Dedifferentiated amniotic fluid mesenchymal stem cell (primary cell): Measurements from ENCODE around the gene LUZP1.

Source experiments
- DNase-seq: peaks from one replicate; pipeline ENCODE4 v3.0.0-alpha.2; 2016; ENCODE audit errors: extremely low spot score

LUZP1 gene

GRCh38 chr1:23116921-23117699 lies 51.5 kb downstream of the LUZP1 start:
- no peak for DNase-seq

GRCh38 chr1:23116216-23116836 lies 52.3 kb downstream of the LUZP1 start:
- DNase-seq: no peak

GRCh38 chr1:23114424-23115079 lies 54.1 kb downstream of the LUZP1 start:
- DNase-seq: peak; percentile 19

DNA sequence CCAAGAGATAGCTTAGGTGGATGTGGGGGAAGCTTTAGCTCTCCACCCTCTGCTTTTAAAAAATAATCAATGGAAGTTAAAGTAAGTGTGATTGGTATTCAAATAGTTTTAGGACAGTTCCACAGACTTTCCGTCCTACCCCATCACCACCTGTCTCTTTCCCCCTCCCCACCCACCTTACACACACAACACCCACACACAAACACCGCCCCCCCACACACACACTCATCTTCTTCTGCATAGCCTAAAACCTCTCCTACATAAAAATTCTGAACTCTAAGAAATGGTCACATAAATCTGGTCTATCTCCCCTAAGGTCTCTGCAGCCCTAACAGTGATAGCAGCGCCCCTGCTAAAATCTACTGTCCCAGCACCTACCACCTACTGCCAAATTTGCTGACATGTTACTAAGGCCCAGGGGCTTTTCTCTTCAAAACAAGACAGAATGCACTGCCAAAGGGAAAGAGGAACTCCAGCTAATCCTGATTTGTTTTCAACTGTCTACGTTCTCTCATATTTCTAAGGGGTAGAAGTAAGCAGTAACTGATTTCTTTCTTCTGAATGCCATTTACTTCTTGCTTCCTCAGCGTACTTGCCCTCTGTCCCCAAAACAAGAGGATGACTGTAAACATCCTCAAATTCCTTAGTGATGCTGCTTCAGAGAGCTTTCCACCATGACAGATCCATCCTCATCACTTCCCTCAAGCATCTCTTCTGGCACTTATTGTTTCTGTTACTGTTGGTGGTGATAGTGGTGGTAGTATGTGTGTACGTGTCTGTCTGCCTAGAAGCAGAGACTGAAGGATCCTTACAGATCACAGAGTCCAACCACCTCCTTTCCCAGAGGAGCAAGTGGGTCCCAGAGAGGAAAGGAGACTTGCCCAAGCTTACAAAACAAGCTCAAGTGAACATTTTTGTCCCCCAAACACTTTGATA lies 56.8 kb downstream of the LUZP1 start:
- no peak for DNase-seq

DNA sequence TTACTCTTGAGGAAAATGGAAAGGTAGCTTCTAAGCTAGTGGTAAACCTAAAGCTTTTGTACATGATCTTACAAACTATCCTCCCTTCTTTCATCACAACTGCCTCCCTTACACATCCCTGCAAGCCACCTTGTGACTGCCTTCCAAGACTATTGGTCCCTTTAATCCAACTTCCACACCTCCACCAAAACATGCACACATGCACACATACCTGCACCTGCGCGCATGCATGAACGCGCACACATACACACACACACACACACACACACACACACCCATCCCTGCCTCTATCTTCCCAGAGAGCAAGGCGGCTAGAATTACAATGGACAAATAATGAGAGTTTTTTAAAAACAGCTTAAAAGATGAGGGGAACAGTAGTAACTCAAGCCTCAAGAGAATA lies 58.3 kb downstream of the LUZP1 start:
- no peak for DNase-seq

- DNase-seq: no peak
Measured at GRCh38 chr1:23108918-23109533, 59.6 kb downstream of the LUZP1 start.

GRCh38 chr1:23103001-23103889 lies 65.4 kb downstream of the LUZP1 start:
- DNase-seq: no peak

GRCh38 chr1:23102289-23102688 lies 66.4 kb downstream of the LUZP1 start:
- peak; percentile 39 for DNase-seq

DNA sequence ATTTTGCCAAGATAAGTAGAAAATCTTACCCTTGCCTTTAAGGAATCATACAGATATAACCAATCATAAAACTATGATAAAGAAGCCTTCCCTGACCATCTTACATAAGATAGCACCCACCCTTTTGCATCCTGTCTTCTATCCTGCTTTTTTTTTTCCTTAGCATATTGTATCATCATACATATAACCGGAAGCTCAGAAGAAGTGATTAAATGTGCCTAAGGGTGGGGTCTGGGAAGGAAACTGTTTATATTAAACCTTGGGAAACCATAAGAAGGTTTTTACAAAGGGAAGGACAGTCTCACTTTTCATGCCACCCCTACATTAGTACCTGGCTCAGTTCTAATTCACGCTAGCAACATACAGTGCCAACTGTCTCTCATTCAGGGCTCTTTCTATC lies 66.8 kb downstream of the LUZP1 start:
- DNase-seq: no peak

GRCh38 chr1:23101101-23101827 lies 67.4 kb downstream of the LUZP1 start:
- DNase-seq: peak; percentile 52

GRCh38 chr1:23100074-23100748 lies 68.4 kb downstream of the LUZP1 start:
- DNase-seq: peak; percentile 71

DNA sequence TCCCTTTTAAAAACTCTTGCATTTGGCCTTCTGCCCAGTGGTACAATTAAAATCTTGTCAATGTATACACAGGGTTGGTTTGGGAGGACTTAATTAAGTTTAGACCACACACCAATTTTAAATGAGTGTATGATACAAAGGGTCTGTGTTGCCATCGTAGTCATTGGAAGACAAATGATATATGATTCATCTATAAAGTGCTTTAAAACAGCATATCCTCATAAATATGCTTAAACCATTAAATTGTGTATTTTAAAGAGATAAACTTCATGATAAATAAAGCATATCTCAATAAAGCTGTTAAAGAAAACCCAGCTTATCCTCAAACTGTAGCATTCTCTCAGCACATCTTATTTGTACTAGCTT lies 69.5 kb downstream of the LUZP1 start:
- DNase-seq: no peak

DNA sequence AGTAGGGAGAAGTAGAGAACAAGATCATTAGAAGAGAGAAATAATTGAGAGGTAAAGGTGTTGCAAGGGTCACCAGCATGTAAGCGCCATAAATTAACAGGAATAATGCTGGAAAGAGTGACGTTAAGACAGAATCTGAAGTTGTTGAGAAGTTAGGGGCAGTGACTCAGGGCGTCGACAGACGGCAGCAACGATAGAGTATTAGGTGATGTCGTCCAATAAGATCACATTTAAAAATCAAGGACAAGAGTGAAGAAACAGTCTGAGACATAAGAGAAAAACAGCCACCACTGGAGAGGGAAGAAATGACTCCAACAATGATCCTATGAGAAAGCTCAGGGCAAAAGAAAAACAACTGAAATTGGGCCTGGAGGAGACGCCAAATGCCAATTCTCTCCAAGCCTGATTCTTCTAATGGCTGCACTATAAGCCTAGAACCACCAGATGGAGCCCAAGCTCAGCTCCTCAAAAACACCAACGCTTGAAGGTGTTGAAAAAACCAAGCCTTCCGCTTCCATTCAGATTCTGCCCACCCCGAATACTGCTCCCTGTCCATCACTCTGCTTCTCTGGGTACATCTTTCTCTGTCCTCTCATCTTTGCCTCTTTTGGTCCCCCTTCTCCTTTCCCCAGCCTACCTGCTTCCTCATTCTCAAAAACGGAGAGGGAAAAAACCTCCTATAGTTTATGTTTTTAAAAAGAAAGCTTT lies 70.0 kb downstream of the LUZP1 start:
- peak; percentile 79 for DNase-seq

DNA sequence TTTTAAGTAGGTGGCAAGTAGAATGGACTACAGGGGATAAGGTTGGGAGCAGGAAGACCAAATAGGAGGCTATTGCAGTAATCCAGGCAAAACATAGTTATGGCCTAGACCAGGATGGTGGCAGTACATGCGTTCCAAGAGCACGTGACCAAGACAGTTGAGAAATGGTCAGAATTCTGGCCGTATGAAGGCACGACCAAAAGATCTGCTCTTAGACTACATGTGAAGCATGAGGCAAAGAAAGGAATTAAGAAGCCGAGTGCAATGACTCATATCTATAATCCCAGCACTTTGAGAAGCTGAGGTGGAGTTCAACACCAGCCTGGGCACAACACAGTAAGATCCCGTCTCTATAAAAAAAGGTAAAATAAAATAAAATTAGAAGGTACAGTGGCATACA lies 71.3 kb downstream of the LUZP1 start:
- DNase-seq: no peak

- DNase-seq: no peak
Measured at GRCh38 chr1:23092447-23092846, 76.2 kb downstream of the LUZP1 start.

- no peak for DNase-seq
Measured at GRCh38 chr1:23091545-23091944, 77.1 kb downstream of the LUZP1 start.

DNA sequence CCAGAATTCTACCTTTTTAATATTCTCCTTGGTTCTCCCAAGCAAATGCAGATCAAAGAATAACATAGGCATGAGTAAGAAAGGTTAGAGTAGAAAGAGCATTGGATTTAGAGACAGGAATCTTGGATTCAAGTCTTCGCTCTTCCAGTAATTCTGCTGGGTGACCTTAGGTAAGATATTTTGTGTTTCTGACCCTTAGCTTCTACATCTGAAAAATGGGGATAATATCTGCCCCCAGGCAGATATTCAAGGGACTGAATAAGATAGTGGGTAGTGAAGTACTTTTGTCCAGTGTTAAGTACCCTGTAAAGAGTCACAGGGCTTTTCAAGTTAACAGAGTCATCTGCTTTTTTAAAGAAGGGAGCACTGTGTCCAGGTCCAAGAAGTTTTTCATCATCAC lies 78.6 kb downstream of the LUZP1 start:
- DNase-seq: no peak

DNA sequence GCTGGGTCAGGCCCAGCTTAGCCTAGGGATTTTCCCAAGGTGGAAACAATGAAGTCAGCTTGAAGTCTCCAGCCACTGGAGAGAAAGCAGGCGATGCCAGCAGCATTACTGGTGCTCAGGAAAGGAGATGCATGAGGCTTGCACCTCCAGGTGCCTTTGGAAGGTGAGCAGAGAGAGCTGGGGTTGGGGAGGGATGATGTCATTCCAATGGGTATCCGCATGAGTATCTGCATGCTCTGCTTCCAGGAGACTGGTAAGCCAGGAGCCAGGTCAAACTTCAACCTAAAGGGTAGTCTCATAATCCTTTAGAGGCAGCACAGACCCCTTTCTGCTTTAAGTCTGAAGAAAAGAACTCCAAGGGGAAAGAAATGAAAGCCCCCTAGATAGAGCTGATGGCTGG lies 80.6 kb downstream of the LUZP1 start:
- no peak for DNase-seq

GRCh38 chr1:23085696-23086095 lies 83.0 kb downstream of the LUZP1 start:
- no peak for DNase-seq
